ENCODE results near the gene SACM1L.
"Not testable (repeated sequence)": the region's sequence is repeated elsewhere in the genome, so short reads cannot be mapped to it uniquely, and the experiment has no call there.

The SACM1L gene

GRCh38 chr3:45683417-45684326 is 5.5 kb upstream of the SACM1L start (continued):
- no peak for TF ChIP-seq POU6F1 (CRISPR knock-in tag; IDR thresholded peaks at IDR 0.05; ENCODE audit: borderline replicate concordance, low read depth)
- no peak for TF ChIP-seq CSDC2 (CRISPR knock-in tag; IDR thresholded peaks at IDR 0.05)

- ATAC-seq = no peak
- TF ChIP-seq ZNF70 (CRISPR knock-in tag; IDR thresholded peaks at IDR 0.05) (no peak), CREB5 (CRISPR knock-in tag; IDR thresholded peaks at IDR 0.05; ENCODE audit: low read depth) (no peak), ESRRG (CRISPR knock-in tag; IDR thresholded peaks at IDR 0.05) (no peak)
These were observed 4.8 kb upstream of the SACM1L start for GRCh38 chr3:45684327-45684892.

GRCh38 chr3:45685722-45686121 is 3.5 kb upstream of the SACM1L start:
- ATAC-seq = not testable (repeated sequence)

GRCh38 chr3:45686850-45687249 is 2.3 kb upstream of the SACM1L start:
- no peak for ATAC-seq
- TF ChIP-seq PATZ1 (CRISPR knock-in tag; IDR thresholded peaks at IDR 0.05; ENCODE audit: borderline replicate concordance) = no peak
- TF ChIP-seq ZFP30 (CRISPR knock-in tag; IDR thresholded peaks at IDR 0.05) = no peak
- no peak for TF ChIP-seq ZFP3 (CRISPR knock-in tag; IDR thresholded peaks at IDR 0.05)
- no peak for TF ChIP-seq OSR1 (CRISPR knock-in tag; IDR thresholded peaks at IDR 0.05)
- TF ChIP-seq CREB5 (CRISPR knock-in tag; IDR thresholded peaks at IDR 0.05; ENCODE audit: low read depth) = no peak
- TF ChIP-seq GLIS3 (CRISPR knock-in tag; IDR thresholded peaks at IDR 0.05) = no peak
- TF ChIP-seq POU6F1 (CRISPR knock-in tag; IDR thresholded peaks at IDR 0.05; ENCODE audit: borderline replicate concordance, low read depth) = no peak
- TF ChIP-seq TOX (CRISPR knock-in tag; IDR thresholded peaks at IDR 0.05; ENCODE audit: borderline replicate concordance) = no peak
- no peak for TF ChIP-seq ISL1 (CRISPR knock-in tag; IDR thresholded peaks at IDR 0.05)
- no peak for TF ChIP-seq ZC3H10 (CRISPR knock-in tag; IDR thresholded peaks at IDR 0.05)
- TF ChIP-seq ESRRG (CRISPR knock-in tag; IDR thresholded peaks at IDR 0.05) = no peak
- no peak for TF ChIP-seq TSHZ2 (CRISPR knock-in tag; IDR thresholded peaks at IDR 0.05)
- no peak for TF ChIP-seq RARB (CRISPR knock-in tag; IDR thresholded peaks at IDR 0.05)
- no peak for TF ChIP-seq SNAI2 (CRISPR knock-in tag; IDR thresholded peaks at IDR 0.05)
- TF ChIP-seq TCF4 (CRISPR knock-in tag; IDR thresholded peaks at IDR 0.05; ENCODE audit: borderline replicate concordance) = no peak
- TF ChIP-seq CSDC2 (CRISPR knock-in tag; IDR thresholded peaks at IDR 0.05) = no peak
- TF ChIP-seq BACH2 (CRISPR knock-in tag; IDR thresholded peaks at IDR 0.05; ENCODE audit: borderline replicate concordance) = no peak
- no peak for TF ChIP-seq CSRNP3 (CRISPR knock-in tag; IDR thresholded peaks at IDR 0.05)
- no peak for TF ChIP-seq PPARA (CRISPR knock-in tag; IDR thresholded peaks at IDR 0.05; ENCODE audit: borderline replicate concordance)
